Endothelial cell of umbilical vein (primary cell): Measurements from ENCODE around the gene SMR3B.

ENCODE experiments used
- CTCF ChIP-seq, 2 donors: IDR thresholded peaks; 1 replicate in 1 of 2; 2 replicates in 1 of 2; pipeline ENCODE4 v1.5.1; 2011; ENCODE audit warnings: low read length in 2 of 2, mild to moderate bottlenecking in 2 of 2, moderate library complexity in 2 of 2, control low read depth in 1 of 2, inconsistent platforms in 1 of 2, low read depth in 1 of 2; ENCODE audit not compliant: insufficient read depth in 1 of 2; ENCODE audit errors: extremely low read depth in 1 of 2
- EZH2 ChIP-seq: IDR thresholded peaks from 2 replicates; pipeline ENCODE4 v1.6.1; 2012; ENCODE audit warnings: borderline replicate concordance, low read depth, mild to moderate bottlenecking, moderate library complexity, low read length, inconsistent platforms; ENCODE audit not compliant: severe bottlenecking
- FOS ChIP-seq: IDR thresholded peaks from 2 replicates; pipeline ENCODE4 v1.6.1; 2011; ENCODE audit warnings: mild to moderate bottlenecking, low read length, moderate library complexity, borderline replicate concordance; ENCODE audit not compliant: insufficient read depth
- JUN ChIP-seq: IDR thresholded peaks from 2 replicates; pipeline ENCODE4 v1.6.1; 2011; ENCODE audit warnings: borderline replicate concordance, low read depth; ENCODE audit not compliant: insufficient read length, insufficient read depth
- MAX ChIP-seq: IDR thresholded peaks from 2 replicates; pipeline ENCODE4 v1.6.1; 2011; ENCODE audit not compliant: insufficient read depth, insufficient read length
- MYC ChIP-seq: IDR thresholded peaks from one replicate; pipeline ENCODE4 v1.6.1; 2011; ENCODE audit warnings: mild to moderate bottlenecking, low read depth, low read length
- POLR2A ChIP-seq: IDR thresholded peaks from 2 replicates; pipeline ENCODE4 v1.6.1; 2012; ENCODE audit warnings: low read depth, mild to moderate bottlenecking, control low read depth, low read length
- POLR2AphosphoS5 ChIP-seq: IDR thresholded peaks from 2 replicates; pipeline ENCODE4 v1.6.1; 2012; ENCODE audit warnings: low read depth, mild to moderate bottlenecking, control low read depth, low read length, moderate library complexity; ENCODE audit not compliant: insufficient read depth

- TF ChIP-seq CTCF (IDR thresholded peaks at IDR 0.05; ENCODE audit: extremely low read depth in 1 of 2, insufficient read depth in 1 of 2, low read depth in 1 of 2, low read length in 2 of 2): no peak
- no peak for TF ChIP-seq POLR2A
- TF ChIP-seq EZH2: no peak
- no peak for TF ChIP-seq JUN
- no peak for TF ChIP-seq MAX
- no peak for TF ChIP-seq FOS
- no peak for TF ChIP-seq POLR2AphosphoS5
- TF ChIP-seq MYC: no peak
Observed at GRCh38 chr4:70380578-70380977, 2.4 kb upstream of the SMR3B start.
